ENCODE data around the gene SSUH2.
A peak's percentile ranks its signal among the peaks of the same experiment; 100 is the strongest.

SSUH2 gene

DNA sequence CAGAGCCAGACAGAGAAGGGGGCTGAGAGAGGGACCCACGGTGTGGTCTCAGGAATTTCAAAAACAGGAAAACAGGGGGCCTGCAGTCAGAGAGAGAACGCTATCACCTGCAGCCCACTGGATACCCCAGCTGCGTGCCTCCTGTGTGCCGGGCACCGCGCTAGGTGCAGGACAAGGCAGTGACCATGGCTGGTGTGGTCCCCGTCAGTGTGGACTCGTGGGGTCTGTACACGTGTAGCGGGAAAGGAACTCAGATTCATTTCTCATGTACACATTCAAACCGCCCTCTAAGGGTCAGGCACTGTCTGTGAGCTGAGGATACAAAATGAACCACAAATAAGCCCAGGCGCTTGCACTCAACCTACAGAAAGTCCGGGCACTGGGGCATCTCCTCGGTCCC, 20.9 kb downstream of the SSUH2 start:
- Histone ChIP-seq H3K9me3 (ENCODE audit: control insufficient read depth, insufficient read depth, low read depth, low read length) (no peaks in the 10 kb centered on the region; the same call in 1 of the 2 replicates), H3K4me3 (ENCODE audit: low read depth, low read length) (no peak overlapping the region), H3K27ac (ENCODE audit: extremely low read depth, low read depth, low read length) (no peak overlapping the region), H3K4me1 (ENCODE audit: control insufficient read depth, insufficient read depth, low read length) (no peaks in the 10 kb centered on the region), H3K36me3 (ENCODE audit: control insufficient read depth in 2 of 2, insufficient read depth in 1 of 2, low read length in 2 of 2) (peaks cover 0 to 3% of the 10 kb centered on the region in 2 experiments; a peak in 1 of 3 replicates)
- no peak for TF ChIP-seq KLF1 (tag by site-specific recombination; IDR thresholded peaks at IDR 0.05)
- TF ChIP-seq ZBTB17 (tag by site-specific recombination; IDR thresholded peaks at IDR 0.05), result no peak
- TF ChIP-seq, protein P1, sequence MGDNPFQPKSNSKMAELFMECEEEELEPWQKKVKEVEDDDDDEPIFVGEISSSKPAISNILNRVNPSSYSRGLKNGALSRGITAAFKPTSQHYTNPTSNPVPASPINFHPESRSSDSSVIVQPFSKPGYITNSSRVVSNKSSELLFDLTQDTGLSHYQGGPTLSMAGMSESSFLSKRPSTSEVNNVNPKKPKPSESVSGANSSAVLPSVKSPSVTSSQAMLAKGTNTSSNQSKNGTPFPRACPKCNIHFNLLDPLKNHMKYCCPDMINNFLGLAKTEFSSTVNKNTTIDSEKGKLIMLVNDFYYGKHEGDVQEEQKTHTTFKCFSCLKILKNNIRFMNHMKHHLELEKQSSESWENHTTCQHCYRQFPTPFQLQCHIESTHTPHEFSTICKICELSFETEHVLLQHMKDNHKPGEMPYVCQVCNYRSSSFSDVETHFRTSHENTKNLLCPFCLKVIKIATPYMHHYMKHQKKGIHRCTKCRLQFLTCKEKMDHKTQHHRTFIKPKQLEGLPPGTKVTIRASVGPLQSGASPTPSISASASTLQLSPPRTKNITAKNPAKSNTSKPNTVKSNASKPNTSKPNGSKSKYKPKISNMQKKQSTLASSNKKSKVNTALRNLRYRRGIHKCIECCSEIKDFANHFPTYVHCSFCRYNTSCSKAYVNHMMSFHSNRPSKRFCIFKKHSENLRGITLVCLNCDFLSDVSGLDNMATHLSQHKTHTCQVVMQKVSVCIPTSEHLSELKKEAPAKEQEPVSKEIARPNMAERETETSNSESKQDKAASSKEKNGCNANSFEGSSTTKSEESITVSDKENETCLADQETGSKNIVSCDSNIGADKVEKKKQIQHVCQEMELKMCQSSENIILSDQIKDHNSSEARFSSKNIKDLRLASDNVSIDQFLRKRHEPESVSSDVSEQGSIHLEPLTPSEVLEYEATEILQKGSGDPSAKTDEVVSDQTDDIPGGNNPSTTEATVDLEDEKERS (tag by site-specific recombination; IDR thresholded peaks at IDR 0.05), result no peak
- no peak for TF ChIP-seq ZNF140 (tag by site-specific recombination; IDR thresholded peaks at IDR 0.05)
- no peak for TF ChIP-seq ZNF707 (tag by site-specific recombination; IDR thresholded peaks at IDR 0.05)
- TF ChIP-seq MYNN (tag by site-specific recombination; IDR thresholded peaks at IDR 0.05; ENCODE audit: borderline replicate concordance), result no peak
- no peak for TF ChIP-seq ZNF664 (tag by site-specific recombination; IDR thresholded peaks at IDR 0.05)
- no peak for TF ChIP-seq ZIC2 (tag by site-specific recombination; IDR thresholded peaks at IDR 0.05)
- no peak for TF ChIP-seq ZNF510 (tag by site-specific recombination; IDR thresholded peaks at IDR 0.05; ENCODE audit: insufficient replicate concordance)
- TF ChIP-seq HOXC10 (CRISPR knock-in tag; IDR thresholded peaks at IDR 0.05), result no peak
- TF ChIP-seq, protein P2, sequence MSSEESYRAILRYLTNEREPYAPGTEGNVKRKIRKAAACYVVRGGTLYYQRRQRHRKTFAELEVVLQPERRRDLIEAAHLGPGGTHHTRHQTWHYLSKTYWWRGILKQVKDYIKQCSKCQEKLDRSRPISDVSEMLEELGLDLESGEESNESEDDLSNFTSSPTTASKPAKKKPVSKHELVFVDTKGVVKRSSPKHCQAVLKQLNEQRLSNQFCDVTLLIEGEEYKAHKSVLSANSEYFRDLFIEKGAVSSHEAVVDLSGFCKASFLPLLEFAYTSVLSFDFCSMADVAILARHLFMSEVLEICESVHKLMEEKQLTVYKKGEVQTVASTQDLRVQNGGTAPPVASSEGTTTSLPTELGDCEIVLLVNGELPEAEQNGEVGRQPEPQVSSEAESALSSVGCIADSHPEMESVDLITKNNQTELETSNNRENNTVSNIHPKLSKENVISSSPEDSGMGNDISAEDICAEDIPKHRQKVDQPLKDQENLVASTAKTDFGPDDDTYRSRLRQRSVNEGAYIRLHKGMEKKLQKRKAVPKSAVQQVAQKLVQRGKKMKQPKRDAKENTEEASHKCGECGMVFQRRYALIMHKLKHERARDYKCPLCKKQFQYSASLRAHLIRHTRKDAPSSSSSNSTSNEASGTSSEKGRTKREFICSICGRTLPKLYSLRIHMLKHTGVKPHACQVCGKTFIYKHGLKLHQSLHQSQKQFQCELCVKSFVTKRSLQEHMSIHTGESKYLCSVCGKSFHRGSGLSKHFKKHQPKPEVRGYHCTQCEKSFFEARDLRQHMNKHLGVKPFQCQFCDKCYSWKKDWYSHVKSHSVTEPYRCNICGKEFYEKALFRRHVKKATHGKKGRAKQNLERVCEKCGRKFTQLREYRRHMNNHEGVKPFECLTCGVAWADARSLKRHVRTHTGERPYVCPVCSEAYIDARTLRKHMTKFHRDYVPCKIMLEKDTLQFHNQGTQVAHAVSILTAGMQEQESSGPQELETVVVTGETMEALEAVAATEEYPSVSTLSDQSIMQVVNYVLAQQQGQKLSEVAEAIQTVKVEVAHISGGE (tag by site-specific recombination; conservative IDR thresholded peaks at IDR 0.05; ENCODE audit: low read depth), result no peak
- TF ChIP-seq ZNF404 (tag by site-specific recombination; IDR thresholded peaks at IDR 0.05), result no peak
- TF ChIP-seq ZNF521 (tag by site-specific recombination; IDR thresholded peaks at IDR 0.05), result no peak
- TF ChIP-seq MEIS1 (CRISPR knock-in tag; IDR thresholded peaks at IDR 0.05; ENCODE audit: borderline replicate concordance), result no peak
- no peak for TF ChIP-seq ZNF624 (tag by site-specific recombination; IDR thresholded peaks at IDR 0.05)
- ChIA-PET CTCF (interaction anchor here (0.6 to 1.4 kb wide), 4 partner anchors 8 to 207 kb away, joined by 3 to 5 read pairs (median 3); no protein-coding TSS in a partner anchor), POLR2A (no interaction called here)

DNA sequence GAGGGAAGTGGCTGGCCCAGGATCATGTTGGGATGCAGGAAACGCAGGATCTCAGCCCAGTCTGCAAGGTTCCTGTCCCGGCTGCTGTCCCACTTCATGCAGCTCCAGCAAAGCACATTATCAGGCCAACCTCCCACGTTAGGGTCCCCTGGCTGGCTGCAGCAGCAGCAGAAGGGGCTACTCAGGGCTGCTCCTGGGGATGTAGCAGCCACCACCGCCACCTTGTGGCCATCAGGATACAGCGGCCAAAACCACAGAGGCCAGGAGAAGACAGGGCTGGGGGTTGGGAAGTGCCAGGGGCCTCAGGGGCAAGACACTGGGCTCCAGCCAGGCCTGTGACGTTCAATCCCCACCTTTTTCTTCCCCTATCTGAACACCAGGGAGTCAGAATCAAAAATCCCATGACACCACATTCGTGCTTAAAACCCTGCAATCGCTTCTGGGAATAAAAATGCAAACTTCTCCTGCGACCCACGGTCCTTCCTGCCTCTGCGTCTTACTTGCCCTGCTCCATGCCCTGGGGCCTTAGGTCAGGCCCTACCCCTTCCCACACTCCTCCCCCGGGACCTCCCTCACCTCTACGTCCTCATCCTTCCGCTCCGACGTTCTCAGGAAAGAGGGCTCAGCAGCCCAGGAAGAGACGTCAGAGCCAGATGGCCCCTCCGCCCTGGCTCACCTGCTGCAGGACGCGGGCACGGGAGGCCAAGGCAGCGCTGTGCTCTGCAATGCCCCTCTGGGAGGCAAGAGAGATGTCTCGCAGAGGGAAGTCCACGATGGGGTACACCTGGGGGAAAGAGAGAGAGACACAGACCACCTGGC, 21.5 kb downstream of the SSUH2 start:
- H3K27ac ChIP-seq (ENCODE audit: extremely low read depth, low read depth, low read length), result no peak overlapping the region
- ChIA-PET POLR2A (no interaction called here), CTCF (interaction anchor here (0.6 to 2.2 kb wide), 17 partner anchors 10 to 299 kb away, joined by 3 to 18 read pairs (median 4); no protein-coding TSS in a partner anchor)
- no peak overlapping the region for H3K4me3 ChIP-seq (ENCODE audit: low read depth, low read length)
- H3K9me3 ChIP-seq (ENCODE audit: control insufficient read depth, insufficient read depth, low read depth, low read length), result no peaks in the 10 kb centered on the region; the same call in 1 of the 2 replicates
- peaks cover 0 to 3% of the 10 kb centered on the region in 2 experiments; a peak in 1 of 3 replicates for H3K36me3 ChIP-seq (ENCODE audit: control insufficient read depth in 2 of 2, insufficient read depth in 1 of 2, low read length in 2 of 2)
- H3K4me1 ChIP-seq (ENCODE audit: control insufficient read depth, insufficient read depth, low read length), result no peaks in the 10 kb centered on the region
- TF ChIP-seq, protein P3, sequence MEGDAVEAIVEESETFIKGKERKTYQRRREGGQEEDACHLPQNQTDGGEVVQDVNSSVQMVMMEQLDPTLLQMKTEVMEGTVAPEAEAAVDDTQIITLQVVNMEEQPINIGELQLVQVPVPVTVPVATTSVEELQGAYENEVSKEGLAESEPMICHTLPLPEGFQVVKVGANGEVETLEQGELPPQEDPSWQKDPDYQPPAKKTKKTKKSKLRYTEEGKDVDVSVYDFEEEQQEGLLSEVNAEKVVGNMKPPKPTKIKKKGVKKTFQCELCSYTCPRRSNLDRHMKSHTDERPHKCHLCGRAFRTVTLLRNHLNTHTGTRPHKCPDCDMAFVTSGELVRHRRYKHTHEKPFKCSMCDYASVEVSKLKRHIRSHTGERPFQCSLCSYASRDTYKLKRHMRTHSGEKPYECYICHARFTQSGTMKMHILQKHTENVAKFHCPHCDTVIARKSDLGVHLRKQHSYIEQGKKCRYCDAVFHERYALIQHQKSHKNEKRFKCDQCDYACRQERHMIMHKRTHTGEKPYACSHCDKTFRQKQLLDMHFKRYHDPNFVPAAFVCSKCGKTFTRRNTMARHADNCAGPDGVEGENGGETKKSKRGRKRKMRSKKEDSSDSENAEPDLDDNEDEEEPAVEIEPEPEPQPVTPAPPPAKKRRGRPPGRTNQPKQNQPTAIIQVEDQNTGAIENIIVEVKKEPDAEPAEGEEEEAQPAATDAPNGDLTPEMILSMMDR (tag by site-specific recombination; IDR thresholded peaks at IDR 0.05), result peak; percentile 80
- TF ChIP-seq, protein P4, sequence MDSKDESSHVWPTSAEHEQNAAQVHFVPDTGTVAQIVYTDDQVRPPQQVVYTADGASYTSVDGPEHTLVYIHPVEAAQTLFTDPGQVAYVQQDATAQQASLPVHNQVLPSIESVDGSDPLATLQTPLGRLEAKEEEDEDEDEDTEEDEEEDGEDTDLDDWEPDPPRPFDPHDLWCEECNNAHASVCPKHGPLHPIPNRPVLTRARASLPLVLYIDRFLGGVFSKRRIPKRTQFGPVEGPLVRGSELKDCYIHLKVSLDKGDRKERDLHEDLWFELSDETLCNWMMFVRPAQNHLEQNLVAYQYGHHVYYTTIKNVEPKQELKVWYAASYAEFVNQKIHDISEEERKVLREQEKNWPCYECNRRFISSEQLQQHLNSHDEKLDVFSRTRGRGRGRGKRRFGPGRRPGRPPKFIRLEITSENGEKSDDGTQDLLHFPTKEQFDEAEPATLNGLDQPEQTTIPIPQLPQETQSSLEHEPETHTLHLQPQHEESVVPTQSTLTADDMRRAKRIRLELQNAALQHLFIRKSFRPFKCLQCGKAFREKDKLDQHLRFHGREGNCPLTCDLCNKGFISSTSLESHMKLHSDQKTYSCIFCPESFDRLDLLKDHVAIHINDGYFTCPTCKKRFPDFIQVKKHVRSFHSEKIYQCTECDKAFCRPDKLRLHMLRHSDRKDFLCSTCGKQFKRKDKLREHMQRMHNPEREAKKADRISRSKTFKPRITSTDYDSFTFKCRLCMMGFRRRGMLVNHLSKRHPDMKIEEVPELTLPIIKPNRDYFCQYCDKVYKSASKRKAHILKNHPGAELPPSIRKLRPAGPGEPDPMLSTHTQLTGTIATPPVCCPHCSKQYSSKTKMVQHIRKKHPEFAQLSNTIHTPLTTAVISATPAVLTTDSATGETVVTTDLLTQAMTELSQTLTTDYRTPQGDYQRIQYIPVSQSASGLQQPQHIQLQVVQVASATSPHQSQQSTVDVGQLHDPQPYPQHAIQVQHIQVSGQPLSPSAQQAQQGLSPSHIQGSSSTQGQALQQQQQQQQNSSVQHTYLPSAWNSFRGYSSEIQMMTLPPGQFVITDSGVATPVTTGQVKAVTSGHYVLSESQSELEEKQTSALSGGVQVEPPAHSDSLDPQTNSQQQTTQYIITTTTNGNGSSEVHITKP (tag by site-specific recombination; IDR thresholded peaks at IDR 0.05), result no peak
- TF ChIP-seq ZNF654 (tag by site-specific recombination; IDR thresholded peaks at IDR 0.05; ENCODE audit: low read depth), result peak; percentile 89

Measured in HEK293 (cell line).